ENCODE measurements around the gene ZFHX2. TPM values are rescaled to one million over a fixed set of nuclear protein-coding genes. Genes with fewer than 3 reads are reported as not detected.

Gene ZFHX2
- total and polyA plus RNA-seq, 2 of the 13 experiments (the other 11 are each of a cell fraction or from before 2014, with no cell fraction given): 0.17 to 0.44 TPM

GRCh38 chr14:23522643-23523198 lies 28.8 kb downstream of the ZFHX2 start:
- POLR2A ChIA-PET: interaction anchor here (1.6 kb wide), 1 partner anchor 201 kb away, joined by 3 read pairs; the partner anchor contains the start of gene PABPN1
- H3K4me3 ChIP-seq (replicated peaks in 1 of 3; ENCODE audit: insufficient read depth in 1 of 3, low read depth in 2 of 3, low read length in 3 of 3): no peak overlapping the region
- H2AFZ ChIP-seq (ENCODE audit: low read length): no peak overlapping the region
- intact Hi-C loops (cut with micrococcal nuclease; ENCODE audit: unreplicated experiment) (no loop called here), in situ Hi-C loops (cut with HindIII; ENCODE audit: extremely low pct_ligation_motif_present, low pct_unique_long_range_greater_than_20kb) (no loop called here)
- no peaks in the 10 kb centered on the region for H3K27me3 ChIP-seq (ENCODE audit: control insufficient read depth in 1 of 2, insufficient read depth in 2 of 2, low read length in 2 of 2)
- ATAC-seq: 0 out of 3 replicates have a peak, but pooled peaks have one; percentile 2
- 85% methylated on average over 9 of the region's 9 CpGs for WGBS (ENCODE audit: low lambda C conversion rate)
- H3K27ac ChIP-seq (ENCODE audit: extremely low read length, insufficient read depth, low read length): no peak overlapping the region
- FAIRE-seq: no peak
- DNase-seq (ENCODE audit: low spot score): no peak
- H4K20me1 ChIP-seq (ENCODE audit: insufficient read depth, low read length): no peaks in the 10 kb centered on the region
- no TSS peak for BruUV-seq (replicated peaks)
- H3K9ac ChIP-seq (ENCODE audit: insufficient read depth, low read depth, low read length): no peak overlapping the region
- CTCF ChIA-PET (ENCODE audit: low intra/inter-chr PET ratio, low total read pairs): no interaction called here
- no peaks in the 10 kb centered on the region for H3K79me2 ChIP-seq (ENCODE audit: insufficient read depth, low read length)
- no peak overlapping the region for H3K4me2 ChIP-seq (ENCODE audit: low read depth, low read length)
- peaks cover 2 to 6% of the 10 kb centered on the region in 2 experiments; a peak in 3 of 5 replicates for H3K36me3 ChIP-seq (replicated peaks in 1 of 2; ENCODE audit: control insufficient read depth in 1 of 2, insufficient read depth in 2 of 2, low read length in 2 of 2)
- TF ChIP-seq HOXA7 (CRISPR knock-in tag; IDR thresholded peaks at IDR 0.05) (no peak), ZXDC (CRISPR knock-in tag; IDR thresholded peaks at IDR 0.05) (no peak), ZNF883 (CRISPR knock-in tag; IDR thresholded peaks at IDR 0.05; ENCODE audit: not compliant biosample characterization) (peak; percentile 62), HIC2 (CRISPR knock-in tag; IDR thresholded peaks at IDR 0.05; ENCODE audit: low read depth) (0 out of 2 replicates have a peak, but pooled peaks have one; percentile 33), ZNF234 (CRISPR knock-in tag; conservative IDR thresholded peaks at IDR 0.05) (no peak)
- TF ChIP-seq, protein P1, sequence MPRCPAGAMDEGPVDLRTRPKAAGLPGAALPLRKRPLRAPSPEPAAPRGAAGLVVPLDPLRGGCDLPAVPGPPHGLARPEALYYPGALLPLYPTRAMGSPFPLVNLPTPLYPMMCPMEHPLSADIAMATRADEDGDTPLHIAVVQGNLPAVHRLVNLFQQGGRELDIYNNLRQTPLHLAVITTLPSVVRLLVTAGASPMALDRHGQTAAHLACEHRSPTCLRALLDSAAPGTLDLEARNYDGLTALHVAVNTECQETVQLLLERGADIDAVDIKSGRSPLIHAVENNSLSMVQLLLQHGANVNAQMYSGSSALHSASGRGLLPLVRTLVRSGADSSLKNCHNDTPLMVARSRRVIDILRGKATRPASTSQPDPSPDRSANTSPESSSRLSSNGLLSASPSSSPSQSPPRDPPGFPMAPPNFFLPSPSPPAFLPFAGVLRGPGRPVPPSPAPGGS (CRISPR knock-in tag; IDR thresholded peaks at IDR 0.05): peak; percentile 40; the same call in 1 of the 2 replicates
- no peaks in the 10 kb centered on the region for H3K4me1 ChIP-seq (ENCODE audit: insufficient read depth, low read length)
- H3K9me3 ChIP-seq (ENCODE audit: low read length): no peaks in the 10 kb centered on the region

Data from HepG2 (cell line).